Calu3 (cell line): Measurements from ENCODE around the gene ZDHHC11. TPM values are rescaled to one million over a fixed set of nuclear protein-coding genes. Genes with fewer than 3 reads are reported as not detected.

ENCODE experiments used
- BruUV-seq: library from RNA; stranded (reverse); fragments of 400-500 nt; replicated peaks from 2 replicates; lab custom pipeline; 2021; lab: Mats Ljungman, UMichigan
- CTCF ChIA-PET: fragments of 300-600 bp; sonication (Branson Sonifier 250); formaldehyde crosslinking; loops from one replicate; lab custom pipeline; 2022; ENCODE audit warnings: antibody characterized with exemption; lab: Charles Lee
- DNase-seq: peaks from one replicate; pipeline ENCODE4 v3.0.0; 2022
- H3K27ac Mint-ChIP-seq: one replicate; pipeline ENCODE4 v1.8.0; 2022; ENCODE audit warnings: mixed read lengths; ENCODE audit not compliant: unreplicated experiment
- H3K27me3 Mint-ChIP-seq: one replicate; pipeline ENCODE4 v1.8.0; 2022; ENCODE audit warnings: mixed read lengths; ENCODE audit not compliant: unreplicated experiment
- H3K36me3 Mint-ChIP-seq: one replicate; pipeline ENCODE4 v1.8.0; 2022; ENCODE audit warnings: mild to moderate bottlenecking, moderate library complexity, mixed read lengths; ENCODE audit not compliant: insufficient read depth, unreplicated experiment
- H3K4me1 Mint-ChIP-seq: one replicate; pipeline ENCODE4 v1.8.0; 2022; ENCODE audit warnings: mild to moderate bottlenecking, low read depth, mixed read lengths; ENCODE audit not compliant: unreplicated experiment
- H3K4me3 Mint-ChIP-seq: one replicate; pipeline ENCODE4 v1.8.0; 2022; ENCODE audit warnings: mild to moderate bottlenecking, low read depth, moderate library complexity, mixed read lengths; ENCODE audit not compliant: unreplicated experiment
- H3K9me3 Mint-ChIP-seq: one replicate; pipeline ENCODE4 v1.8.0; 2022; ENCODE audit warnings: low read depth, mixed read lengths; ENCODE audit not compliant: unreplicated experiment
- CTCF ChIP-seq: fragments of 200-600 bp; IDR thresholded peaks from one replicate; pipeline ENCODE4 v1.8.0; 2022; ENCODE audit warnings: antibody characterized with exemption; ENCODE audit not compliant: unreplicated experiment
- intact Hi-C: fragments of 100-400 bp; cut with micrococcal nuclease; formaldehyde crosslinking; loops from one replicate; pipeline ENCODE4 v1.10.0; 2022; ENCODE audit not compliant: unreplicated experiment
- total RNA-seq: library from RNA; stranded (reverse); gene quantifications from 2 replicates; pipeline ENCODE4 v1.2.3, GENCODE V29; 2022

ZDHHC11 gene
- total RNA-seq, 1 experiment from 2014 or later: 60.8 TPM

GRCh38 chr5:766666-767431 is 83.9 kb downstream of the ZDHHC11 start:
- CTCF ChIA-PET: no interaction called here
- H3K27me3 Mint-ChIP-seq: peaks cover 1% of the 10 kb centered on the region
- peaks cover 5% of the 10 kb centered on the region for H3K36me3 Mint-ChIP-seq
- no peaks in the 10 kb centered on the region for H3K4me1 Mint-ChIP-seq
- intact Hi-C loops: no loop called here
- no peak overlapping the region for H3K27ac Mint-ChIP-seq
- no peak for TF ChIP-seq CTCF
- no TSS peak for BruUV-seq
- DNase-seq: no peak
- H3K9me3 Mint-ChIP-seq: no peaks in the 10 kb centered on the region
- no peak overlapping the region for H3K4me3 Mint-ChIP-seq

GRCh38 chr5:765948-766631 is 84.7 kb downstream of the ZDHHC11 start:
- Mint-ChIP-seq H3K4me1 (no peaks in the 10 kb centered on the region), H3K36me3 (peaks cover 5% of the 10 kb centered on the region), H3K9me3 (no peaks in the 10 kb centered on the region), H3K27me3 (no peaks in the 10 kb centered on the region), H3K27ac (no peak overlapping the region), H3K4me3 (no peak overlapping the region)
- CTCF ChIA-PET: no interaction called here
- BruUV-seq: no TSS peak
- no peak for TF ChIP-seq CTCF
- intact Hi-C loops: no loop called here
- no peak for DNase-seq

- no peaks in the 10 kb centered on the region for H3K9me3 Mint-ChIP-seq
These were observed 86.6 kb downstream of the ZDHHC11 start for GRCh38 chr5:763998-764781.

More at GRCh38 chr5:763998-764781, 86.6 kb downstream of the ZDHHC11 start:
- Mint-ChIP-seq H3K4me3 (no peak overlapping the region), H3K4me1 (peaks cover 4% of the 10 kb centered on the region), H3K27ac (no peak overlapping the region), H3K27me3 (peaks cover 18% of the 10 kb centered on the region), H3K36me3 (peaks cover 11% of the 10 kb centered on the region)
- TF ChIP-seq CTCF: no peak
- DNase-seq: no peak
- CTCF ChIA-PET: no interaction called here
- BruUV-seq: no TSS peak
- intact Hi-C loops: no loop called here
